A673 (cell line): ENCODE results near the gene PANX2. TPM values are rescaled to one million over a fixed set of nuclear protein-coding genes. Genes with fewer than 3 reads are reported as not detected.

ENCODE experiments used
- Bru-seq: library from RNA; stranded (reverse); fragments of 400-500 nt; gene quantifications from one replicate; lab custom pipeline; 2021; lab: Mats Ljungman, UMichigan
- BruChase-seq, 2 experiments: library from RNA; stranded (reverse); fragments of 400-500 nt; gene quantifications; one replicate each; lab custom pipeline; 2021; lab: Mats Ljungman, UMichigan
- BruUV-seq: library from RNA; stranded (reverse); fragments of 400-500 nt; replicated peaks from 2 replicates; lab custom pipeline; 2021; lab: Mats Ljungman, UMichigan
- CTCF ChIA-PET: fragments of 300-600 bp; sonication (Branson Sonifier 250); formaldehyde crosslinking; loops from one replicate; lab custom pipeline; 2022; ENCODE audit warnings: antibody characterized with exemption; lab: Charles Lee
- POLR2A ChIA-PET: fragments of 300-600 bp; sonication (Branson Sonifier 250); formaldehyde crosslinking; loops from one replicate; lab custom pipeline; 2022; ENCODE audit warnings: antibody characterized with exemption; ENCODE audit not compliant: low non-redundant PET; lab: Charles Lee
- DNase-seq: peaks from one replicate; pipeline ENCODE4 v3.0.0-alpha.2; 2015; ENCODE audit warnings: low spot score
- H3K27ac ChIP-seq: fragments of 200-600 bp; sonication (generic); 2 replicates; pipeline ENCODE4 v1.5.1; 2016; ENCODE audit warnings: mixed run types, low read depth, mild to moderate bottlenecking, mixed read lengths, antibody characterized with exemption, low read length; ENCODE audit not compliant: poor library complexity, severe bottlenecking
- H3K27me3 ChIP-seq: fragments of 200-600 bp; sonication (generic); replicated peaks from 2 replicates; pipeline ENCODE4 v1.6.1; 2017; ENCODE audit warnings: mixed run types, low read depth, mild to moderate bottlenecking, mixed read lengths, antibody characterized with exemption, low read length; ENCODE audit not compliant: insufficient read depth, poor library complexity
- H3K36me3 ChIP-seq: fragments of 200-600 bp; sonication (generic); 2 replicates; pipeline ENCODE4 v1.6.1; 2016; ENCODE audit warnings: mixed run types, mild to moderate bottlenecking, mixed read lengths, antibody characterized with exemption, low read length; ENCODE audit not compliant: insufficient read depth, poor library complexity, severe bottlenecking
- H3K4me1 ChIP-seq: fragments of 200-600 bp; sonication (generic); 2 replicates; pipeline ENCODE4 v1.6.1; 2017; ENCODE audit warnings: mixed run types, mild to moderate bottlenecking, mixed read lengths, antibody characterized with exemption, low read length; ENCODE audit not compliant: insufficient read depth, poor library complexity, severe bottlenecking
- H3K4me3 ChIP-seq: fragments of 200-600 bp; sonication (generic); 2 replicates; pipeline ENCODE4 v1.5.1; 2016; ENCODE audit warnings: low read depth, mixed run types, mild to moderate bottlenecking, mixed read lengths, low read length; ENCODE audit not compliant: poor library complexity, severe bottlenecking
- H3K9me3 ChIP-seq: fragments of 200-600 bp; sonication (generic); 2 replicates; pipeline ENCODE4 v1.6.1; 2016; ENCODE audit warnings: mixed run types, low read depth, mild to moderate bottlenecking, mixed read lengths, antibody characterized with exemption, low read length; ENCODE audit not compliant: poor library complexity, severe bottlenecking
- CTCF ChIP-seq: fragments of 300-800, 200-600 bp; sonication (generic); conservative IDR thresholded peaks from 2 replicates; pipeline ENCODE4 v1.5.1; 2017; ENCODE audit warnings: low read depth, mild to moderate bottlenecking, antibody characterized with exemption, low read length, moderate library complexity, mixed read lengths
- EZH2 ChIP-seq: fragments of 200-600 bp; sonication (generic); IDR thresholded peaks from 2 replicates; pipeline ENCODE4 v1.6.1; 2017; ENCODE audit warnings: borderline replicate concordance, low read depth, mild to moderate bottlenecking, mixed read lengths, antibody characterized with exemption, low read length; ENCODE audit not compliant: poor library complexity, severe bottlenecking
- intact Hi-C: fragments of 100-400 bp; cut with micrococcal nuclease; formaldehyde crosslinking; loops from one replicate; pipeline ENCODE4 v1.10.0; 2022; ENCODE audit not compliant: unreplicated experiment
- long read RNA-seq: library from polyadenylated mRNA; stranded (forward); transcript quantifications from one replicate; pipeline ENCODE4 v2.0.0, GENCODE V29; 2022
- total RNA-seq: library from RNA; stranded (reverse); gene quantifications from 2 replicates; pipeline ENCODE4 v1.2.3, GENCODE V29; 2021

PANX2 gene
- 7.6 and 9.1 TPM in 2 replicates for total RNA-seq
- Bru-seq, nascent RNA = percentile 46 among the genes with signal in this experiment
- BruChase-seq, experiment 1, labeled RNA remaining after a 2-hour chase = percentile 45 among the genes with signal in this experiment
- BruChase-seq, experiment 2, labeled RNA remaining after a 6-hour chase = percentile 60 among the genes with signal in this experiment
- long read RNA-seq, partial matches to known transcripts = 4 of 5 reads
- long read RNA-seq, other reads (novel, unspliced or antisense) = 0 of 5 reads

- no peaks in the 10 kb centered on the region for H3K36me3 ChIP-seq
- DNase-seq = no peak
- CTCF ChIA-PET = no interaction called here
- intact Hi-C loops = no loop called here
- BruUV-seq = no TSS peak
- H3K4me3 ChIP-seq = peak within 1 kb of the TSS; percentile 54
- H3K9me3 ChIP-seq = no peaks in the 10 kb centered on the region
- TF ChIP-seq EZH2 = no peak
- no peak for TF ChIP-seq CTCF
- H3K27ac ChIP-seq = peak within 1 kb of the TSS; percentile 47
- no peaks in the 10 kb centered on the region for H3K27me3 ChIP-seq
- peaks cover 4% of the 10 kb centered on the region for H3K4me1 ChIP-seq
- POLR2A ChIA-PET = no interaction called here
Measured at GRCh38 chr22:50170453-50171318, at the start of gene PANX2. Gene PANX2 (plus strand): TSS chr22:50170731. CDS start chr22:50170731, 0 bp downstream.

GRCh38 chr22:50121202-50121740 lies 49.3 kb upstream of the PANX2 start:
- Histone ChIP-seq H3K36me3 (no peaks in the 10 kb centered on the region), H3K9me3 (no peaks in the 10 kb centered on the region), H3K4me1 (no peaks in the 10 kb centered on the region), H3K4me3 (no peak overlapping the region), H3K27ac (no peak overlapping the region), H3K27me3 (no peaks in the 10 kb centered on the region)
- intact Hi-C loops = no loop called here
- ChIA-PET CTCF (no interaction called here), POLR2A (no interaction called here)
- DNase-seq = no peak
- TF ChIP-seq EZH2 (no peak), CTCF (no peak)
- BruUV-seq = no TSS peak

- H3K4me3 ChIP-seq = no peak overlapping the region
- intact Hi-C loops = no loop called here
- ChIA-PET CTCF (no interaction called here), POLR2A (interaction anchor here (0.7 kb wide), 1 partner anchor 29 kb away, joined by 3 read pairs; no protein-coding TSS in a partner anchor)
- H3K36me3 ChIP-seq = no peaks in the 10 kb centered on the region
- H3K27me3 ChIP-seq = no peaks in the 10 kb centered on the region
- no peak for DNase-seq
- no TSS peak for BruUV-seq
- H3K9me3 ChIP-seq = no peaks in the 10 kb centered on the region
- TF ChIP-seq CTCF = no peak
- TF ChIP-seq EZH2 = no peak
- no peak overlapping the region for H3K27ac ChIP-seq
- no peaks in the 10 kb centered on the region for H3K4me1 ChIP-seq
Measured at GRCh38 chr22:50123119-50123518, 47.4 kb upstream of the PANX2 start.
